Astrocyte (in vitro differentiated cells and primary cell): ENCODE results near the gene RCOR1.
"Not testable (repeated sequence)": the region's sequence is repeated elsewhere in the genome, so short reads cannot be mapped to it uniquely, and the experiment has no call there.

Experiments used
- CTCF ChIP-seq: IDR thresholded peaks from 2 replicates; pipeline ENCODE4 v1.5.1; 2011; ENCODE audit warnings: low read depth, mild to moderate bottlenecking, inconsistent platforms, low read length, moderate library complexity; ENCODE audit not compliant: insufficient read depth
- EZH2 ChIP-seq: IDR thresholded peaks from 2 replicates; pipeline ENCODE4 v1.6.1; 2012; ENCODE audit warnings: mild to moderate bottlenecking, low read length, inconsistent platforms; ENCODE audit not compliant: insufficient read depth

DNA sequence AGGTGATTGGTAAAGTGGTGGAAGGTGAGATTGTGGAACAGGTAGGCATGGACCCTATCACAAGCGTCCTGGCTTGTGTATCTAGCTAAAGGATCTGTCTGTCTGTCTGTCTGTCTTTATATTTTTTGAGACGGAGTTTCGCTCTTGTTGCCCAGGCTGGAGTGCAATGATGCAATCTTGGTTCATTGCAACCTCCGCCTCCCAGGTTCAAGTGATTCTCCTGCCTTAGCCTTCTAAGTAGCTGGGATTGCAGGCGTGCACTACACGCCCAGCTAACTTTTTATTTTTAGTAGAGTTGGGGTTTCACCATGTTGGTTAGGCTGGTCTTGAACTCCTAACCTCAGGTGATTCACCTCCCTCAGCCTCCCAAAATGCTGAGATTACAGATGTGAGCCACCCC is 26.6 kb downstream of the RCOR1 start:
- not testable (repeated sequence) for TF ChIP-seq CTCF, EZH2
